Body of pancreas (tissue), 4 donors: ENCODE results near the gene USP32. TPM values are rescaled to one million over a fixed set of nuclear protein-coding genes. Genes with fewer than 3 reads are reported as not detected.

Source experiments
- ATAC-seq: fragments of 150-250 bp; one replicate; pipeline ENCODE4 v1.9.1; 2016
- DNase-seq, 4 donors: peaks; one replicate each; pipeline ENCODE4 v3.0.0-alpha.2; 2019
- H3K27ac ChIP-seq, 4 donors: fragments of 200-600 bp; sonication (generic); 1 replicate in 3 of 4; 2 replicates in 1 of 4; pipeline versions ENCODE4 v1.5.1 to v1.6.1; 2016 to 2019; ENCODE audit warnings: mild to moderate bottlenecking in 1 of 4, mixed read lengths in 1 of 4, moderate library complexity in 1 of 4
- H3K27me3 ChIP-seq, 2 donors: fragments of 200-600 bp; sonication (generic); one replicate each; pipeline ENCODE4 v1.6.0; 2016; ENCODE audit warnings: mild to moderate bottlenecking in 1 of 2
- H3K36me3 ChIP-seq, 2 donors: fragments of 200-600 bp; sonication (generic); replicated peaks in 1 of 2; 2 replicates each; pipeline ENCODE4 v1.5.1; 2016; ENCODE audit warnings: low read depth in 2 of 2; ENCODE audit not compliant: insufficient read depth in 1 of 2
- H3K4me1 ChIP-seq: fragments of 200-600 bp; sonication (generic); one replicate; pipeline ENCODE4 v1.6.0; 2016
- H3K4me3 ChIP-seq, 2 donors: fragments of 200-600 bp; sonication (generic); 1 replicate in 1 of 2; 2 replicates in 1 of 2; pipeline ENCODE4 v1.5.1; 2016 to 2019
- H3K9me3 ChIP-seq, 3 donors: fragments of 200-600 bp; sonication (generic); 1 replicate in 2 of 3; 2 replicates in 1 of 3; pipeline ENCODE4 v1.5.1; 2016
- POLR2A ChIP-seq, 3 donors: fragments of 450-650 bp; IDR thresholded peaks; one replicate each; pipeline ENCODE4 v1.6.1; 2016; ENCODE audit warnings: antibody characterized with exemption in 3 of 3, mild to moderate bottlenecking in 2 of 3
- WGBS, 2 donors: methylation state at CpG; one replicate each; pipeline ENCODE4 v1.1.5; 2017; 5-methylcytosine and 5-hydroxymethylcytosine counted together
- intact Hi-C: fragments of 100-400 bp; cut with DNase I; formaldehyde crosslinking; loops from one replicate; pipeline ENCODE4 v1.15.1; 2023
- total RNA-seq, 2 donors: library from RNA; depleted of rRNA; stranded (reverse); fragments of >200 nt; gene quantifications; one replicate each; pipeline ENCODE4 v1.1.0, GENCODE V29; 2016
- TF ChIP-seq, protein P1 (sequence below), 7 experiments: fragments of 450-650 bp in 4 of 7; fragments of 200-600 bp in 3 of 7; sonication (generic) in 3 of 7; IDR thresholded peaks; one replicate each; pipeline ENCODE4 v1.5.1; 2016 to 2019; ENCODE audit warnings: antibody characterized with exemption in 7 of 7

The USP32 gene
- total RNA-seq, 2 donors from 2014 or later, result 15.8 to 19.7 TPM

DNA sequence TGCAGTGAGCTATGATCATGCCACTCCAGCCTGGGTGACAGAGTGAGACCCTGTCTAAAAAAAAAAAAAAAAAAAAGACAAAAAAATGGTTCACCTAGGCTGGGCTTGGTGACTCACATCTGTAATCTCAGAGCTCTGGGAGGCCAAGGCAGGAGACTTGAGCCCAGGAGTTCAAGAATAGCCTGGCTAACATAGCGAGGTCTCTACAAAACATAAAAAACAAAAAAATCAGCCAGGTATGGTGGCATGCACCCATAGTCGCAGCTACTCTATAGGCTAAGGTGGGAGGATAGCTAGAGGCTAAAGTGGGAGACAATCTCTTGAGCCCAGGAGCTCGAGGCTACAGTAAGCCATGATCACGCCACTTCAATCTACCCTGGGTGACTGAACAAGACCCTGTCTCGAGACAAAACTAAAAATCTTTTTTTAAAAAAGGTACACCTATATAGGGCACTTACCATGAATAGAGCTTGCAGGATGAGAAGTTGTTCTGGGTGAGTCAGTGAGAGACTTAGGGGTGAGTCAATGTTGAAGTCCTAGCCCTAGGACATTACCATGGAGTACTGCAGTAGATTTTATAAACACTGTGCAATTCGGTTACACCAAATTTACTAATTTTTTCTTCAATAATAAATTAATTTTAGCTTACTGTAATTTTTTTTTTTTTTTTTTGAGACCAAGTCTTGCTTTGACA, 19.0 kb downstream of the USP32 start:
- no peak overlapping the region for H3K27ac ChIP-seq
- no peaks in the 10 kb centered on the region for H3K36me3 ChIP-seq
- 93 to 96% methylated on average over 6 of the region's 6 CpGs for WGBS, 2 donors
- no peaks in the 10 kb centered on the region for H3K9me3 ChIP-seq
- ATAC-seq, result no peak
- peaks cover 15% of the 10 kb centered on the region for H3K4me1 ChIP-seq
- no peaks in the 10 kb centered on the region for H3K27me3 ChIP-seq
- intact Hi-C loops, result no loop called here
- no peak for TF ChIP-seq POLR2A (IDR thresholded peaks at IDR 0.05)
- TF ChIP-seq, protein P1, sequence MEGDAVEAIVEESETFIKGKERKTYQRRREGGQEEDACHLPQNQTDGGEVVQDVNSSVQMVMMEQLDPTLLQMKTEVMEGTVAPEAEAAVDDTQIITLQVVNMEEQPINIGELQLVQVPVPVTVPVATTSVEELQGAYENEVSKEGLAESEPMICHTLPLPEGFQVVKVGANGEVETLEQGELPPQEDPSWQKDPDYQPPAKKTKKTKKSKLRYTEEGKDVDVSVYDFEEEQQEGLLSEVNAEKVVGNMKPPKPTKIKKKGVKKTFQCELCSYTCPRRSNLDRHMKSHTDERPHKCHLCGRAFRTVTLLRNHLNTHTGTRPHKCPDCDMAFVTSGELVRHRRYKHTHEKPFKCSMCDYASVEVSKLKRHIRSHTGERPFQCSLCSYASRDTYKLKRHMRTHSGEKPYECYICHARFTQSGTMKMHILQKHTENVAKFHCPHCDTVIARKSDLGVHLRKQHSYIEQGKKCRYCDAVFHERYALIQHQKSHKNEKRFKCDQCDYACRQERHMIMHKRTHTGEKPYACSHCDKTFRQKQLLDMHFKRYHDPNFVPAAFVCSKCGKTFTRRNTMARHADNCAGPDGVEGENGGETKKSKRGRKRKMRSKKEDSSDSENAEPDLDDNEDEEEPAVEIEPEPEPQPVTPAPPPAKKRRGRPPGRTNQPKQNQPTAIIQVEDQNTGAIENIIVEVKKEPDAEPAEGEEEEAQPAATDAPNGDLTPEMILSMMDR (IDR thresholded peaks at IDR 0.05), result no peak
- no peak overlapping the region for H3K4me3 ChIP-seq
- DNase-seq, result no peak

- no peak for DNase-seq
- peaks cover 15% of the 10 kb centered on the region for H3K4me1 ChIP-seq
- no peaks in the 10 kb centered on the region for H3K27me3 ChIP-seq
- H3K4me3 ChIP-seq, result no peak overlapping the region
- no peak for TF ChIP-seq POLR2A (IDR thresholded peaks at IDR 0.05)
- TF ChIP-seq, protein P1 (IDR thresholded peaks at IDR 0.05), result no peak
- no peaks in the 10 kb centered on the region for H3K36me3 ChIP-seq
- 31 to 44% methylated on average over 4 of the region's 4 CpGs for WGBS, 2 donors
- no peaks in the 10 kb centered on the region for H3K9me3 ChIP-seq
- no peak for ATAC-seq
- intact Hi-C loops, result no loop called here
- H3K27ac ChIP-seq, result peak overlapping the region in 1 of 4 donors; percentile 12
Measured at GRCh38 chr17:60371818-60372510, 20.0 kb downstream of the USP32 start.

- 92 to 100% methylated on average over 3 of the region's 3 CpGs for WGBS, 2 donors
- no peak for TF ChIP-seq POLR2A (IDR thresholded peaks at IDR 0.05)
- TF ChIP-seq, protein P1 (IDR thresholded peaks at IDR 0.05), result no peak
- ATAC-seq (no peak), DNase-seq (no peak)
- intact Hi-C loops, result no loop called here
- Histone ChIP-seq H3K27me3 (no peaks in the 10 kb centered on the region), H3K4me1 (peaks cover 15% of the 10 kb centered on the region), H3K4me3 (no peak overlapping the region), H3K9me3 (no peaks in the 10 kb centered on the region), H3K36me3 (no peaks in the 10 kb centered on the region), H3K27ac (peak overlapping the region in 1 of 4 donors; percentile 12)
Measured at GRCh38 chr17:60371416-60371815, 20.5 kb downstream of the USP32 start.

GRCh38 chr17:60369727-60370126, 22.2 kb downstream of the USP32 start:
- TF ChIP-seq, protein P1 (IDR thresholded peaks at IDR 0.05), result no peak
- TF ChIP-seq POLR2A (IDR thresholded peaks at IDR 0.05), result no peak
- no peak for ATAC-seq
- H3K4me3 ChIP-seq, result no peak overlapping the region
- H3K36me3 ChIP-seq, result no peaks in the 10 kb centered on the region
- no peak overlapping the region for H3K27ac ChIP-seq
- H3K9me3 ChIP-seq, result no peaks in the 10 kb centered on the region
- intact Hi-C loops, result no loop called here
- DNase-seq, result no peak
- no peaks in the 10 kb centered on the region for H3K27me3 ChIP-seq
- H3K4me1 ChIP-seq, result peaks cover 15% of the 10 kb centered on the region
- WGBS, 2 donors, result 97 to 100% methylated on average over 2 of the region's 2 CpGs
